SK-N-SH (cell line): ENCODE results near the gene FAIM2. TPM values are rescaled to one million over a fixed set of nuclear protein-coding genes. Genes with fewer than 3 reads are reported as not detected.
A peak's percentile ranks its signal among the peaks of the same experiment; 100 is the strongest.

Experiments
- CTCF ChIA-PET: fragments of 300-600, 350-600 bp; formaldehyde crosslinking; extraction: SDS; loops from one replicate; lab custom pipeline; 2021; lab: Yijun Ruan, JAX
- POLR2A ChIA-PET: fragments of 350-600 bp; sonication (Branson Sonifier 250); formaldehyde crosslinking; extraction: SDS; loops from one replicate; lab custom pipeline; 2020; ENCODE audit warnings: antibody characterized with exemption, inconsistent platforms; lab: Yijun Ruan, JAX
- DNase-seq: peaks from one replicate; pipeline ENCODE4 v3.0.0; 2012
- H2AFZ ChIP-seq: fragments of 200-600 bp; sonication (generic); 2 replicates; pipeline ENCODE4 v1.8.1; 2016; ENCODE audit warnings: antibody characterized with exemption, mild to moderate bottlenecking, low read depth
- H3F3A ChIP-seq: fragments of 200-600 bp; sonication (generic); replicated peaks from 2 replicates; pipeline ENCODE3; 2016; ENCODE audit warnings: antibody characterized with exemption, mild to moderate bottlenecking; ENCODE audit not compliant: insufficient read depth
- H3K27ac ChIP-seq, 2 experiments: fragments of 200-500 bp in 1 of 2; fragments of 200-600 bp in 1 of 2; sonication (Bioruptor generic) in 1 of 2; sonication (generic), shearing (Covaris generic) in 1 of 2; 2 replicates each; pipeline versions ENCODE4 v1.5.1 to v1.6.1; 2014 to 2016; ENCODE audit warnings: low read depth in 2 of 2, inconsistent platforms in 1 of 2, low read length in 1 of 2, mild to moderate bottlenecking in 1 of 2, mixed read lengths in 1 of 2
- H3K27me3 ChIP-seq: fragments of 200-600 bp; sonication (generic), shearing (Covaris generic); 2 replicates; pipeline ENCODE4 v1.6.1; 2016; ENCODE audit warnings: mixed run types; ENCODE audit not compliant: insufficient read depth
- H3K36me3 ChIP-seq, 2 experiments: fragments of 200-500 bp in 1 of 2; fragments of 200-600 bp in 1 of 2; sonication (Bioruptor generic) in 1 of 2; sonication (generic) in 1 of 2; replicated peaks in 1 of 2; 2 replicates each; pipeline versions ENCODE3 to v1.5.1; 2014 to 2016; ENCODE audit warnings: low read length in 1 of 2, mild to moderate bottlenecking in 1 of 2; ENCODE audit not compliant: insufficient read depth in 2 of 2, control insufficient read depth in 1 of 2
- H3K4me1 ChIP-seq, 2 experiments: fragments of 200-500 bp in 1 of 2; fragments of 200-600 bp in 1 of 2; sonication (Bioruptor generic) in 1 of 2; sonication (generic), shearing (Covaris generic) in 1 of 2; 2 replicates each; pipeline versions ENCODE4 v1.5.1 to v1.6.1; 2014 to 2016; ENCODE audit warnings: low read depth in 1 of 2, low read length in 1 of 2, mixed run types in 1 of 2; ENCODE audit not compliant: insufficient read depth in 2 of 2, control insufficient read depth in 1 of 2
- H3K4me2 ChIP-seq: fragments of 200-600 bp; sonication (generic), shearing (Covaris generic); 2 replicates; pipeline ENCODE4 v1.6.1; 2017; ENCODE audit warnings: mixed run types
- H3K4me3 ChIP-seq, 2 experiments: fragments of 200-500 bp in 1 of 2; fragments of 200-600 bp in 1 of 2; sonication (Bioruptor generic) in 1 of 2; sonication (generic), shearing (Covaris generic) in 1 of 2; 2 replicates each; pipeline versions ENCODE4 v1.5.1 to v1.8.1; 2014 to 2016; ENCODE audit warnings: low read depth in 2 of 2, inconsistent platforms in 1 of 2, low read length in 1 of 2, mild to moderate bottlenecking in 1 of 2, mixed read lengths in 1 of 2, moderate library complexity in 1 of 2
- H3K79me2 ChIP-seq: fragments of 200-600 bp; sonication (generic); 2 replicates; pipeline ENCODE4 v1.8.1; 2017; ENCODE audit warnings: mild to moderate bottlenecking; ENCODE audit not compliant: insufficient read depth
- H3K9ac ChIP-seq: fragments of 200-600 bp; sonication (generic); 2 replicates; pipeline ENCODE4 v1.6.1; 2017; ENCODE audit warnings: mixed run types
- H3K9me2 ChIP-seq: fragments of 200-600 bp; sonication (generic); 2 replicates; pipeline ENCODE4 v1.6.1; 2017; ENCODE audit warnings: mixed run types
- H3K9me3 ChIP-seq: fragments of 200-600 bp; sonication (generic); 2 replicates; pipeline ENCODE4 v1.6.1; 2017; ENCODE audit warnings: mixed run types, mild to moderate bottlenecking, moderate library complexity
- H4K20me1 ChIP-seq: fragments of 200-600 bp; sonication (generic); 2 replicates; pipeline ENCODE4 v1.6.1; 2017; ENCODE audit warnings: mild to moderate bottlenecking, mixed run types; ENCODE audit not compliant: insufficient read depth
- CHD2 ChIP-seq: fragments of 150-350 bp; IDR thresholded peaks from 2 replicates; pipeline ENCODE4 v1.6.1; 2018; ENCODE audit warnings: low read length; ENCODE audit not compliant: partially characterized antibody
- CTCF ChIP-seq: fragments of 200-600 bp; sonication (generic); IDR thresholded peaks from 2 replicates; pipeline ENCODE4 v1.6.1; 2017; ENCODE audit warnings: antibody characterized with exemption, mild to moderate bottlenecking, moderate library complexity
- ELF1 ChIP-seq: IDR thresholded peaks from 2 replicates; pipeline ENCODE4 v1.4.0; 2012
- EP300 ChIP-seq, 2 experiments: IDR thresholded peaks; 2 replicates each; pipeline versions ENCODE4 v1.4.0 to v1.6.1; 2012; ENCODE audit warnings: borderline replicate concordance in 1 of 2, low read depth in 1 of 2, low read length in 1 of 2
- EZH2phosphoT487 ChIP-seq: fragments of 200-600 bp; sonication (generic); IDR thresholded peaks from 2 replicates; pipeline ENCODE4 v1.6.1; 2017; ENCODE audit warnings: low read depth, mixed run types, mild to moderate bottlenecking, antibody characterized with exemption, moderate library complexity, borderline replicate concordance
- FOSL2 ChIP-seq: IDR thresholded peaks from 2 replicates; pipeline ENCODE4 v1.4.0; 2012; ENCODE audit warnings: low read depth, mild to moderate bottlenecking, moderate library complexity, borderline replicate concordance
- FOXJ3 ChIP-seq: sonication (generic); formaldehyde crosslinking; IDR thresholded peaks from 2 replicates; pipeline ENCODE4 v1.5.1; 2020; ENCODE audit warnings: mild to moderate bottlenecking, missing genetic modification reagents
- FOXM1 ChIP-seq: IDR thresholded peaks from 2 replicates; pipeline ENCODE4 v1.4.0; 2012; ENCODE audit warnings: low read depth, mild to moderate bottlenecking
- JUND ChIP-seq: IDR thresholded peaks from 2 replicates; pipeline ENCODE4 v1.4.0; 2012
- MEF2A ChIP-seq: IDR thresholded peaks from 2 replicates; pipeline ENCODE4 v1.4.0; 2012; ENCODE audit warnings: low read depth, borderline replicate concordance
- NRF1 ChIP-seq: IDR thresholded peaks from 2 replicates; pipeline ENCODE4 v1.6.1; 2012; ENCODE audit warnings: low read depth, mild to moderate bottlenecking, low read length
- POLR2AphosphoS5 ChIP-seq: IDR thresholded peaks from 2 replicates; pipeline ENCODE4 v1.6.1; 2012; ENCODE audit warnings: low read depth, low read length
- RAD21 ChIP-seq: IDR thresholded peaks from 2 replicates; pipeline ENCODE4 v1.6.1; 2012; ENCODE audit warnings: mild to moderate bottlenecking, low read length
- RCOR1 ChIP-seq: fragments of 150-350 bp; IDR thresholded peaks from 2 replicates; pipeline ENCODE4 v1.6.1; 2017; ENCODE audit warnings: antibody characterized with exemption, low read length
- RXRA ChIP-seq: IDR thresholded peaks from 2 replicates; pipeline ENCODE4 v1.4.0; 2012; ENCODE audit warnings: low read depth, mild to moderate bottlenecking, borderline replicate concordance
- SIN3A ChIP-seq: IDR thresholded peaks from 2 replicates; pipeline ENCODE4 v1.6.1; 2012; ENCODE audit warnings: low read depth, mild to moderate bottlenecking, low read length, moderate library complexity, borderline replicate concordance
- TAF1 ChIP-seq: IDR thresholded peaks from 2 replicates; pipeline ENCODE4 v1.6.1; 2012; ENCODE audit warnings: low read depth, mild to moderate bottlenecking, low read length, moderate library complexity, borderline replicate concordance
- TCF12 ChIP-seq: IDR thresholded peaks from 2 replicates; pipeline ENCODE4 v1.4.0; 2012
- TEAD4 ChIP-seq: IDR thresholded peaks from 2 replicates; pipeline ENCODE4 v1.4.0; 2012; ENCODE audit warnings: mild to moderate bottlenecking, borderline replicate concordance; ENCODE audit not compliant: insufficient read depth
- USF1 ChIP-seq: IDR thresholded peaks from 2 replicates; pipeline ENCODE4 v1.4.0; 2012; ENCODE audit warnings: low read depth, borderline replicate concordance
- WGBS: methylation state at CpG from one replicate; pipeline ENCODE4 v1.1.6; 2017; ENCODE audit warnings: low lambda C conversion rate; 5-methylcytosine and 5-hydroxymethylcytosine counted together
- polyA plus RNA-seq, 3 experiments: library from polyadenylated mRNA; depleted of rRNA; stranded (reverse); fragments of >200 nt; gene quantifications; 2 replicates each; pipeline ENCODE4 v1.2.3, GENCODE V29; 2012
- TF ChIP-seq, protein P1 (sequence below): IDR thresholded peaks from 2 replicates; pipeline ENCODE4 v1.6.1; 2012; ENCODE audit warnings: mild to moderate bottlenecking, low read depth, low read length, moderate library complexity
- TF ChIP-seq, protein P2 (sequence below): fragments of 150-350 bp; IDR thresholded peaks from 2 replicates; pipeline ENCODE4 v1.6.1; 2017; ENCODE audit warnings: antibody characterized with exemption, low read length, low read depth, borderline replicate concordance

The FAIM2 gene
- polyA plus RNA-seq, 1 of the 3 experiments (the other 2 are of a cell fraction), result 11.3 TPM

GRCh38 chr12:49842519-49843352, 61.0 kb downstream of the FAIM2 start, which contains the start of gene BCDIN3D:
TSS of gene BCDIN3D (minus strand) at chr12:49843106. CDS start at chr12:49843087, 19 bp downstream.
- peak within 1 kb of the TSS; percentile 62 to 86 for H3K4me3 ChIP-seq
- peak within 1 kb of the TSS; percentile 92 for H2AFZ ChIP-seq
- H3K9me2 ChIP-seq, result no peaks in the 10 kb centered on the region
- 2% methylated on average over 43 of the region's 55 CpGs for WGBS
- H3K27me3 ChIP-seq, result no peaks in the 10 kb centered on the region; the same call in 1 of the 2 replicates
- POLR2A ChIA-PET, result interaction anchor here (0.6 to 1.2 kb wide), 7 partner anchors 12 to 242 kb away, joined by 3 to 7 read pairs (median 3); partner anchors contain the start of genes NCKAP5L and SMARCD1
- H3K79me2 ChIP-seq, result peaks cover 15% of the 10 kb centered on the region; the same call in 1 of the 2 replicates
- CTCF ChIA-PET, result interaction anchor here (0.5 to 5.4 kb wide), 7 partner anchors 24 to 262 kb away, joined by 3 to 30 read pairs (median 3); partner anchors contain the start of gene TMBIM6
- H3K4me1 ChIP-seq, result peaks cover 11 to 18% of the 10 kb centered on the region in 2 experiments; a peak in 3 of 4 replicates
- no peaks in the 10 kb centered on the region for H4K20me1 ChIP-seq
- H3K9me3 ChIP-seq, result no peaks in the 10 kb centered on the region
- peaks cover 28% of the 10 kb centered on the region for H3F3A ChIP-seq
- DNase-seq, result peak; percentile 92
- H3K27ac ChIP-seq, result peak within 1 kb of the TSS; percentile 92 to 94
- peaks cover 0 to 9% of the 10 kb centered on the region in 2 experiments for H3K36me3 ChIP-seq
- H3K4me2 ChIP-seq, result peak within 1 kb of the TSS; percentile 96
- peak within 1 kb of the TSS; percentile 80 for H3K9ac ChIP-seq
- 0 out of 2 replicates have a peak, but pooled peaks have one; percentile 40 for TF ChIP-seq TEAD4
- TF ChIP-seq ELF1, result peak; percentile 83
- no peak; the same call in 1 of the 2 replicates for TF ChIP-seq TCF12
- TF ChIP-seq FOSL2, result no peak
- TF ChIP-seq CHD2, result peak; percentile 75
- no peak for TF ChIP-seq RXRA
- TF ChIP-seq POLR2AphosphoS5, result peak; percentile 95
- TF ChIP-seq, protein P1, sequence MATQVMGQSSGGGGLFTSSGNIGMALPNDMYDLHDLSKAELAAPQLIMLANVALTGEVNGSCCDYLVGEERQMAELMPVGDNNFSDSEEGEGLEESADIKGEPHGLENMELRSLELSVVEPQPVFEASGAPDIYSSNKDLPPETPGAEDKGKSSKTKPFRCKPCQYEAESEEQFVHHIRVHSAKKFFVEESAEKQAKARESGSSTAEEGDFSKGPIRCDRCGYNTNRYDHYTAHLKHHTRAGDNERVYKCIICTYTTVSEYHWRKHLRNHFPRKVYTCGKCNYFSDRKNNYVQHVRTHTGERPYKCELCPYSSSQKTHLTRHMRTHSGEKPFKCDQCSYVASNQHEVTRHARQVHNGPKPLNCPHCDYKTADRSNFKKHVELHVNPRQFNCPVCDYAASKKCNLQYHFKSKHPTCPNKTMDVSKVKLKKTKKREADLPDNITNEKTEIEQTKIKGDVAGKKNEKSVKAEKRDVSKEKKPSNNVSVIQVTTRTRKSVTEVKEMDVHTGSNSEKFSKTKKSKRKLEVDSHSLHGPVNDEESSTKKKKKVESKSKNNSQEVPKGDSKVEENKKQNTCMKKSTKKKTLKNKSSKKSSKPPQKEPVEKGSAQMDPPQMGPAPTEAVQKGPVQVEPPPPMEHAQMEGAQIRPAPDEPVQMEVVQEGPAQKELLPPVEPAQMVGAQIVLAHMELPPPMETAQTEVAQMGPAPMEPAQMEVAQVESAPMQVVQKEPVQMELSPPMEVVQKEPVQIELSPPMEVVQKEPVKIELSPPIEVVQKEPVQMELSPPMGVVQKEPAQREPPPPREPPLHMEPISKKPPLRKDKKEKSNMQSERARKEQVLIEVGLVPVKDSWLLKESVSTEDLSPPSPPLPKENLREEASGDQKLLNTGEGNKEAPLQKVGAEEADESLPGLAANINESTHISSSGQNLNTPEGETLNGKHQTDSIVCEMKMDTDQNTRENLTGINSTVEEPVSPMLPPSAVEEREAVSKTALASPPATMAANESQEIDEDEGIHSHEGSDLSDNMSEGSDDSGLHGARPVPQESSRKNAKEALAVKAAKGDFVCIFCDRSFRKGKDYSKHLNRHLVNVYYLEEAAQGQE, result peak; percentile 79
- no peak for TF ChIP-seq RAD21
- TF ChIP-seq EZH2phosphoT487, result no peak
- peak; percentile 88 for TF ChIP-seq TAF1
- peak; percentile 65; the same call in 1 of the 2 replicates for TF ChIP-seq NRF1
- TF ChIP-seq, protein P2, sequence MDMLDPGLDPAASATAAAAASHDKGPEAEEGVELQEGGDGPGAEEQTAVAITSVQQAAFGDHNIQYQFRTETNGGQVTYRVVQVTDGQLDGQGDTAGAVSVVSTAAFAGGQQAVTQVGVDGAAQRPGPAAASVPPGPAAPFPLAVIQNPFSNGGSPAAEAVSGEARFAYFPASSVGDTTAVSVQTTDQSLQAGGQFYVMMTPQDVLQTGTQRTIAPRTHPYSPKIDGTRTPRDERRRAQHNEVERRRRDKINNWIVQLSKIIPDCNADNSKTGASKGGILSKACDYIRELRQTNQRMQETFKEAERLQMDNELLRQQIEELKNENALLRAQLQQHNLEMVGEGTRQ, result no peak
- no peak for TF ChIP-seq FOXJ3 (CRISPR knock-in tag)
- TF ChIP-seq USF1, result 0 out of 2 replicates have a peak, but pooled peaks have one; percentile 16
- no peak for TF ChIP-seq JUND
- TF ChIP-seq RCOR1, result no peak
- no peak for TF ChIP-seq FOXM1
- TF ChIP-seq MEF2A, result no peak
- no peak for TF ChIP-seq EP300 (IDR thresholded peaks at IDR 0.05; ENCODE audit: borderline replicate concordance in 1 of 2, low read depth in 1 of 2, low read length in 1 of 2)
- no peak for TF ChIP-seq CTCF
- peak; percentile 15; the same call in 1 of the 2 replicates for TF ChIP-seq SIN3A
